ENCODE results near the gene PDIA3. TPM values are rescaled to one million over a fixed set of nuclear protein-coding genes. Genes with fewer than 3 reads are reported as not detected.

PDIA3 gene
- total RNA-seq, 6 experiments from 2014 or later = 586 to 721 (median 660) TPM

DNA sequence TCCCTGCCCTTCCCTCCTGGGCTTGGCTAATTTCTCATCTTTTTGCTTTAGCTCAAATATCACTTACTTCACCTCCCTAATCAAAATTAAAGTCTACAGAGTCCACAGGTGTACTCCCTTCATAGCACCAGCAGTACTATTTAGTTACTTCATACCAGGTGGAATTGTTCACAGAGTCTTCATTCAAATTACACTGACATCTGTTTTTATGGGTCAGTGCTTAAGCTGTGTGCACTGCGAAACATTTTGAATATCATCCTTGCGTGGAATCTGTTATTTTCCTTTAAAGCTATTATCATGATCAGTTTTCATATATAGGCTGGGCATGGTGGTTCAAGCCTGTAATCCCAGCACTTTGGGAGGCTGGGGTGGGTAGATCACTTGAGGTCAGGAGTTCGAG lies 43.2 kb downstream of the PDIA3 start:
- Mint-ChIP-seq H3K4me3 (no peak overlapping the region), H3K36me3 (ENCODE audit: low read depth) (peaks cover 23% of the 10 kb centered on the region), H3K4me1 (ENCODE audit: low read depth) (peaks cover 19% of the 10 kb centered on the region), H3K27me3 (ENCODE audit: insufficient read depth) (peaks cover under 1% of the 10 kb centered on the region), H3K27ac (no peak overlapping the region), H3K9me3 (no peaks in the 10 kb centered on the region)
- DNase-seq = no peak
- TF ChIP-seq, protein P1, sequence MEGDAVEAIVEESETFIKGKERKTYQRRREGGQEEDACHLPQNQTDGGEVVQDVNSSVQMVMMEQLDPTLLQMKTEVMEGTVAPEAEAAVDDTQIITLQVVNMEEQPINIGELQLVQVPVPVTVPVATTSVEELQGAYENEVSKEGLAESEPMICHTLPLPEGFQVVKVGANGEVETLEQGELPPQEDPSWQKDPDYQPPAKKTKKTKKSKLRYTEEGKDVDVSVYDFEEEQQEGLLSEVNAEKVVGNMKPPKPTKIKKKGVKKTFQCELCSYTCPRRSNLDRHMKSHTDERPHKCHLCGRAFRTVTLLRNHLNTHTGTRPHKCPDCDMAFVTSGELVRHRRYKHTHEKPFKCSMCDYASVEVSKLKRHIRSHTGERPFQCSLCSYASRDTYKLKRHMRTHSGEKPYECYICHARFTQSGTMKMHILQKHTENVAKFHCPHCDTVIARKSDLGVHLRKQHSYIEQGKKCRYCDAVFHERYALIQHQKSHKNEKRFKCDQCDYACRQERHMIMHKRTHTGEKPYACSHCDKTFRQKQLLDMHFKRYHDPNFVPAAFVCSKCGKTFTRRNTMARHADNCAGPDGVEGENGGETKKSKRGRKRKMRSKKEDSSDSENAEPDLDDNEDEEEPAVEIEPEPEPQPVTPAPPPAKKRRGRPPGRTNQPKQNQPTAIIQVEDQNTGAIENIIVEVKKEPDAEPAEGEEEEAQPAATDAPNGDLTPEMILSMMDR (IDR thresholded peaks at IDR 0.05) = no peak

DNA sequence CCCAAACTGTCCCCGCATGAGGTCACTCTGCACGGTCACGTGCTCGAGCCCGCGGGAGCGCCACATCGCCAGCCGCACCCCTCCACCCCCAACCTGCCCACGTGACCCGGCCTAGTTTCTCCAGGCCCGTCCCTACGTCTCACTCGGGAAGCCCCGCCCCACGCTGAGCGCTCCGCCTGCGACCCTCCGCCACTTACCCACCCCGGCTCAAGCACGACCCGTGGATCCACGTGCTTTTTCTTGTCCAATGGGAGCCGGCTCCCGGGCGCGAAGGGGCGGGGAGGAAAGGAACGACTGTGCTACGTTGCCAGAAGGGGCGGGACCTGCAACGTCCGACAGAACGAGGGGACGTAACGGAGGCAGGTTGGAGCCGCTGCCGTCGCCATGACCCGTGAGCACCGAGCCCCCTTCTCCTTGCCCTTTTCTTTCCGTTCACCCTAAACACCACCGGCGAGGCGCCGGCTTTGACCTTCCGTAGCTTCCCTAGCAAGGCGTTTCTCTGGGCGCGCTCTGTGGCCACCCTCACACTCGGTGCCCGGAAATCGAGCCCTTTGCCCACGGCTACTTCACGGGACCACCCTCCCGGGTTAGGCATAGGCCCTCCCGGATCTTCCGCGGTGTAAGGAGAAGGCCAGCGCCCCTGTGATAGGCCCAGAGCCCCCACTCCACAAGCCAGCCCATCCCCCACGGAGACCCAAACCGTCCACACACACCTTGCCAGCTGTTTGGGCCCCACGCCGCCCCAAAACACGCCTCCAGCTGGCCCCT lies 45.9 kb downstream of the PDIA3 start, which contains the start of gene SERF2:
TSS of gene SERF2 (plus strand) at position 328 of the 768 bp plus-strand sequence. CDS start at position 385, 57 bp downstream.
- TF ChIP-seq, protein P1 (IDR thresholded peaks at IDR 0.05) = no peak
- peak; percentile 99 for DNase-seq
- Mint-ChIP-seq H3K4me1 (ENCODE audit: low read depth) (peaks cover 47% of the 10 kb centered on the region), H3K27ac (peak within 1 kb of the TSS; percentile 98), H3K27me3 (ENCODE audit: insufficient read depth) (peaks cover 11% of the 10 kb centered on the region), H3K36me3 (ENCODE audit: low read depth) (peaks cover 49% of the 10 kb centered on the region), H3K9me3 (no peaks in the 10 kb centered on the region), H3K4me3 (peak within 1 kb of the TSS; percentile 98)

DNA sequence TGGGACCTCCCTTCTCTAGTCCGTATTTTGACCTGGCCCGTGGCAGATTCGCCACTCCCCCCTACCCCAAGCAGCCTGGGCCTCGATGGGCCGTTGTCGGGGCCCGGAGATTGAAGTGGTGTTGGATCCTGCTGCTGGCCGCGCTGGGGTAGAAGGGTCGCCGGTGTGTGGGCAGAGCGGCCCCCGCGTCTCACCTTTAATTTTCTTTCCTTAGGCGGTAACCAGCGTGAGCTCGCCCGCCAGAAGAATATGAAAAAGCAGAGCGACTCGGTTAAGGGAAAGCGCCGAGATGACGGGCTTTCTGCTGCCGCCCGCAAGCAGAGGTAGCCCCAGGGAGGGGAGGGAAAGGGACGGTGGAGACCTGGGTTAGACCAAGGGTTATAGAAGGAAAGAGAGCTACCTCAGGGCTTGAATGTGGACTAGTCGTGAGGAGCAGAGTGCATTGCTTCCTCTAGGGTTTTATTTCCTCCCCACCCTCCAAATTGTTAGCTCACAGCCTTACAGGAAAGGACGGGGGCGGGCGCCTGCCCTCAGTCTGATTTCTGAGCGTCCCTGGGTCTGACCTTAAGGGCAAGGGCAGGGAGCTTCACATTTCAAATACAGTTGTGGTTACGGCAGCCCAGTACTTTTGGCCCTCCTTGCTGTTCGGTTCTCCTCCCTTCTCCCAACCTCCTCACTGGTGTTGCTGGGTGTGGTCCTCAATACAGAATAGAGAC lies 46.7 kb downstream of the PDIA3 start:
- peak overlapping the region; percentile 98 for H3K4me3 Mint-ChIP-seq
- peaks cover 11% of the 10 kb centered on the region for H3K27me3 Mint-ChIP-seq (ENCODE audit: insufficient read depth)
- peaks cover 49% of the 10 kb centered on the region for H3K36me3 Mint-ChIP-seq (ENCODE audit: low read depth)
- H3K9me3 Mint-ChIP-seq = no peaks in the 10 kb centered on the region
- TF ChIP-seq, protein P1 (IDR thresholded peaks at IDR 0.05) = peak; percentile 50
- DNase-seq = no peak
- peak overlapping the region; percentile 98 for H3K27ac Mint-ChIP-seq
- peaks cover 54% of the 10 kb centered on the region for H3K4me1 Mint-ChIP-seq (ENCODE audit: low read depth)

DNA sequence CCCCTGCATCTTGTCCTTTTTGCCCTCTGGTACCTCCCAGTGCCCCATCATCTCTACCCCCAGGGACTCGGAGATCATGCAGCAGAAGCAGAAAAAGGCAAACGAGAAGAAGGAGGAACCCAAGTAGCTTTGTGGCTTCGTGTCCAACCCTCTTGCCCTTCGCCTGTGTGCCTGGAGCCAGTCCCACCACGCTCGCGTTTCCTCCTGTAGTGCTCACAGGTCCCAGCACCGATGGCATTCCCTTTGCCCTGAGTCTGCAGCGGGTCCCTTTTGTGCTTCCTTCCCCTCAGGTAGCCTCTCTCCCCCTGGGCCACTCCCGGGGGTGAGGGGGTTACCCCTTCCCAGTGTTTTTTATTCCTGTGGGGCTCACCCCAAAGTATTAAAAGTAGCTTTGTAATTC lies 47.4 kb downstream of the PDIA3 start:
- Mint-ChIP-seq H3K36me3 (ENCODE audit: low read depth) (peaks cover 54% of the 10 kb centered on the region), H3K9me3 (no peaks in the 10 kb centered on the region), H3K27me3 (ENCODE audit: insufficient read depth) (peaks cover 11% of the 10 kb centered on the region), H3K4me1 (ENCODE audit: low read depth) (peaks cover 61% of the 10 kb centered on the region), H3K27ac (peak overlapping the region; percentile 98), H3K4me3 (peak overlapping the region; percentile 98)
- no peak for DNase-seq
- TF ChIP-seq, protein P1 (IDR thresholded peaks at IDR 0.05) = no peak

DNA sequence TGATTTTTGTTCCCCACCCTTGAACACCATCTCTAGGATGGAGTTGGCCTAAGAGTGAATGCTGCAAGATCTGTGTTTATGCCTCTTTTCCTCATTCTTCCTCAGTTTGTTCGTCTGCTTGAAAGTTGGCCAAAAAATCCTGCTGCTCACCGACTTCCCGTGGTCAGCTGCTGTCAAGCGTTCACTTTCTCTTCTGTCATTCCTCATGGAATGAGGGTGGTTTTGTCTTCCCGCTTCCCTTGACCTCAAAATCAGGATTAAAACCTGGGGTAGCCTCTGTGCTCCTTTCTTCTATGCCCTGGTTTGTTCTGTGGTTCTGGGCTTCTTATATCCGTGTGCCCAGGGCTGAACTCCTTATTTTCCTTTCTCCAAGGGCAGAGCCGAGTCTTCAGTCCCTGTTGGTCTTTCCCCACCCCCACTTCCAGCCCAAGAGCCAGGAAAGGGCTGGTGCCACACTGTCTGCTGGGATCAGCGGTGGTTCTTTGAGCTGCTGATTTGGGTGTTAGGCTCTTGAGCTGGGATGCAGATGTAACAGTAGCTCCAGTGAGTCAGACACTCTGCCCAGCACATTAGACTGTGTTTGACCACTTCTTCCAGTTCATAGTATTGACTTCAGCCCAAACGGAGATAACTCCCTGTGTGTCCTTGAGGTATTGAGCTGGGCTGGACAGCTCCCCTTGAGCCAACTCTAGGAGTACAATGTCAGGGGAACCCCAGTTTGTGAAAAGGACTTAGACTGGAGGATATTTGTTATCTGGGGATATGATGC lies 48.2 kb downstream of the PDIA3 start:
- TF ChIP-seq, protein P1 (IDR thresholded peaks at IDR 0.05) = no peak
- H3K9me3 Mint-ChIP-seq = no peaks in the 10 kb centered on the region
- DNase-seq = peak; percentile 82
- H3K4me3 Mint-ChIP-seq = peak overlapping the region; percentile 98
- H3K27me3 Mint-ChIP-seq (ENCODE audit: insufficient read depth) = peaks cover 13% of the 10 kb centered on the region
- H3K36me3 Mint-ChIP-seq (ENCODE audit: low read depth) = peaks cover 62% of the 10 kb centered on the region
- H3K27ac Mint-ChIP-seq = peak overlapping the region; percentile 98
- peaks cover 61% of the 10 kb centered on the region for H3K4me1 Mint-ChIP-seq (ENCODE audit: low read depth)

All from HFFc6 (cell line).